Left lung (tissue), 10 donors: ENCODE data around the gene PAQR6. TPM values are rescaled to one million over a fixed set of nuclear protein-coding genes. Genes with fewer than 3 reads are reported as not detected.
A peak's percentile ranks its signal among the peaks of the same experiment; 100 is the strongest.

Experiments used
- ATAC-seq: fragments of 200-7000 bp; cut with Tn5 transposase; one replicate; pipeline ENCODE4 v1.9.1; 2020; ENCODE audit warnings: moderate library complexity
- DNase-seq, 4 donors: peaks; one replicate each; pipeline ENCODE4 v3.0.0-alpha.2; 2013 to 2020
- H3K27ac ChIP-seq, 2 donors: fragments of 200-600 bp; sonication (generic) in 1 of 2; one replicate each; pipeline versions ENCODE4 v1.5.0 to v1.8.0; 2020 to 2021
- H3K27me3 ChIP-seq, 2 donors: fragments of 200-600 bp; sonication (generic) in 1 of 2; one replicate each; pipeline versions ENCODE4 v1.5.0 to v1.8.0; 2020 to 2021
- H3K36me3 ChIP-seq, 2 donors: fragments of 200-600 bp; sonication (generic) in 1 of 2; one replicate each; pipeline versions ENCODE4 v1.5.0 to v1.8.0; 2020 to 2021
- H3K4me1 ChIP-seq, 2 donors: fragments of 200-600 bp; one replicate each; pipeline ENCODE4 v1.8.0; 2021
- H3K4me3 ChIP-seq, 2 donors: fragments of 200-600 bp; sonication (generic) in 1 of 2; one replicate each; pipeline versions ENCODE4 v1.5.0 to v1.8.0; 2020 to 2021; ENCODE audit warnings: mild to moderate bottlenecking in 1 of 2
- H3K9me3 ChIP-seq, 2 donors: fragments of 200-600 bp; sonication (generic) in 1 of 2; one replicate each; pipeline versions ENCODE4 v1.5.0 to v1.8.0; 2020 to 2021
- CTCF ChIP-seq, 2 donors: fragments of 200-600 bp; sonication (generic) in 1 of 2; IDR thresholded peaks; one replicate each; pipeline versions ENCODE4 v1.5.0 to v1.8.0; 2021; ENCODE audit warnings: antibody characterized with exemption in 2 of 2
- intact Hi-C, 2 donors: fragments of 100-400 bp; cut with DNase I; formaldehyde crosslinking; loops; one replicate each; pipeline versions ENCODE4 v1.11.2 to v1.14.2; 2022
- polyA plus RNA-seq, 6 donors: library from polyadenylated mRNA; unstranded; fragments of 120-200 nt; gene quantifications; one replicate each; pipeline ENCODE4 v1.2.1, GENCODE V29; 2013; ENCODE audit not compliant: insufficient read length in 6 of 6
- total RNA-seq, 2 donors: library from RNA; stranded (reverse); fragmentation: NEBNext Ultra II Directional; extraction: Animal tissue kit (Norgen Biotek cat#: 25700); gene quantifications; one replicate each; pipeline ENCODE4 v1.2.1, GENCODE V29; 2021
- donor health status: DM: no; HTN: yes; CAD: no.
- donor health status: DM: no; HTN: no; CAD: no.

Gene PAQR6
- total and polyA plus RNA-seq, 8 donors, result 1.4 to 4.0 (median 3.0) TPM

- peaks cover 0 to 23% of the 10 kb centered on the region in 2 donors for H3K27me3 ChIP-seq
- intact Hi-C loops, result no loop called here
- peaks cover 8 to 32% of the 10 kb centered on the region in 2 donors for H3K4me1 ChIP-seq
- H3K4me3 ChIP-seq, result no peak overlapping the region
- ATAC-seq (no peak), DNase-seq (no peak)
- no peak overlapping the region for H3K27ac ChIP-seq
- no peak for TF ChIP-seq CTCF (IDR thresholded peaks at IDR 0.05)
- peaks cover 4 to 59% of the 10 kb centered on the region in 2 donors for H3K36me3 ChIP-seq
- H3K9me3 ChIP-seq, result no peaks in the 10 kb centered on the region
These were observed 1.7 kb upstream of the PAQR6 start for GRCh38 chr1:156249593-156249992.

- Histone ChIP-seq H3K4me1 (peaks cover 8 to 32% of the 10 kb centered on the region in 2 donors), H3K4me3 (no peak overlapping the region), H3K36me3 (peaks cover 4 to 46% of the 10 kb centered on the region in 2 donors), H3K27me3 (peaks cover 0 to 25% of the 10 kb centered on the region in 2 donors), H3K9me3 (no peaks in the 10 kb centered on the region), H3K27ac (no peak overlapping the region)
- no peak for TF ChIP-seq CTCF (IDR thresholded peaks at IDR 0.05)
- DNase-seq (no peak), ATAC-seq (no peak)
- intact Hi-C loops, result no loop called here
These were observed 447 bp upstream of the PAQR6 start for GRCh38 chr1:156248323-156248683.

GRCh38 chr1:156246781-156247459, 936 bp downstream of the PAQR6 start:
- TF ChIP-seq CTCF (IDR thresholded peaks at IDR 0.05), result no peak
- intact Hi-C loops, result no loop called here
- DNase-seq, result peak in 1 of 4 donors; percentile 84

GRCh38 chr1:156246241-156246780, 1.5 kb downstream of the PAQR6 start:
- intact Hi-C loops, result no loop called here
- H3K4me3 ChIP-seq, result no peak overlapping the region
- ATAC-seq (no peak), DNase-seq (no peak)
- peaks cover 0 to 37% of the 10 kb centered on the region in 2 donors for H3K36me3 ChIP-seq
- H3K9me3 ChIP-seq, result no peaks in the 10 kb centered on the region
- H3K27me3 ChIP-seq, result peaks cover 0 to 25% of the 10 kb centered on the region in 2 donors
- H3K4me1 ChIP-seq, result peaks cover 8 to 32% of the 10 kb centered on the region in 2 donors
- no peak for TF ChIP-seq CTCF (IDR thresholded peaks at IDR 0.05)
- no peak overlapping the region for H3K27ac ChIP-seq

More at GRCh38 chr1:156246781-156247459, 936 bp downstream of the PAQR6 start:
- Histone ChIP-seq H3K4me1 (peaks cover 8 to 32% of the 10 kb centered on the region in 2 donors), H3K36me3 (peaks cover 0 to 38% of the 10 kb centered on the region in 2 donors), H3K4me3 (no peak overlapping the region), H3K9me3 (no peaks in the 10 kb centered on the region), H3K27ac (no peak overlapping the region), H3K27me3 (peaks cover 0 to 25% of the 10 kb centered on the region in 2 donors)
- peak; percentile 75 for ATAC-seq

GRCh38 chr1:156245451-156246232, 2.2 kb downstream of the PAQR6 start:
- H3K27me3 ChIP-seq, result peaks cover 0 to 25% of the 10 kb centered on the region in 2 donors
- intact Hi-C loops, result no loop called here
- H3K4me1 ChIP-seq, result peaks cover 8 to 32% of the 10 kb centered on the region in 2 donors
- DNase-seq (peak in 2 of 4 donors; percentile 27 to 85), ATAC-seq (peak; percentile 22)
- H3K9me3 ChIP-seq, result no peaks in the 10 kb centered on the region
- TF ChIP-seq CTCF (IDR thresholded peaks at IDR 0.05), result no peak
- peak overlapping the region; percentile 7 to 13 for H3K4me3 ChIP-seq
- H3K36me3 ChIP-seq, result peaks cover 0 to 37% of the 10 kb centered on the region in 2 donors
- H3K27ac ChIP-seq, result no peak overlapping the region
